Endometrium (tissue), 2 donors: ENCODE measurements around the gene CRAMP1.
"Not testable (repeated sequence)": the region's sequence is repeated elsewhere in the genome, so short reads cannot be mapped to it uniquely, and the experiment has no call there.

ENCODE experiments used
- FAIRE-seq: peaks from 2 replicates; lab custom pipeline; 2012; peaks lifted over from hg19 to GRCh38; lab: Jason Lieb, UNC
- donor health status: control.
- donor health status: control.

CRAMP1 gene

GRCh38 chr16:1687427-1688316, 75.5 kb downstream of the CRAMP1 start:
- no peak for FAIRE-seq

GRCh38 chr16:1688807-1689560, 76.8 kb downstream of the CRAMP1 start:
- FAIRE-seq, result no peak

- FAIRE-seq, result no peak
Measured at GRCh38 chr16:1689853-1690252, 77.7 kb downstream of the CRAMP1 start.

- no peak for FAIRE-seq
Measured at GRCh38 chr16:1690810-1691209, 78.7 kb downstream of the CRAMP1 start.

- FAIRE-seq, result no peak
Measured at GRCh38 chr16:1691276-1691675, 79.1 kb downstream of the CRAMP1 start.

GRCh38 chr16:1691956-1692355, 79.8 kb downstream of the CRAMP1 start:
- no peak for FAIRE-seq

GRCh38 chr16:1696863-1697262, 84.7 kb downstream of the CRAMP1 start:
- FAIRE-seq, result no peak

GRCh38 chr16:1698680-1699079, 86.5 kb downstream of the CRAMP1 start:
- FAIRE-seq, result no peak

GRCh38 chr16:1700246-1700645, 88.1 kb downstream of the CRAMP1 start:
- no peak for FAIRE-seq

GRCh38 chr16:1701216-1701878, 89.2 kb downstream of the CRAMP1 start:
- FAIRE-seq, result no peak

- FAIRE-seq, result not testable (repeated sequence)
Measured at GRCh38 chr16:1705324-1705687, 93.1 kb downstream of the CRAMP1 start.

GRCh38 chr16:1705688-1706385, 93.7 kb downstream of the CRAMP1 start, which contains the start of gene MAPK8IP3:
MAPK8IP3 (plus strand) TSS chr16:1706195; CDS start chr16:1706340, 145 bp downstream.
- no peak for FAIRE-seq

GRCh38 chr16:1706386-1707192, 94.4 kb downstream of the CRAMP1 start:
- FAIRE-seq, result no peak

GRCh38 chr16:1707193-1707790, 95.1 kb downstream of the CRAMP1 start:
- FAIRE-seq, result no peak

- FAIRE-seq, result no peak
Measured at GRCh38 chr16:1708083-1708767, 96.1 kb downstream of the CRAMP1 start.

GRCh38 chr16:1708768-1709180, 96.6 kb downstream of the CRAMP1 start:
- no peak for FAIRE-seq

GRCh38 chr16:1709356-1709755, 97.2 kb downstream of the CRAMP1 start:
- FAIRE-seq, result no peak

- FAIRE-seq, result no peak
Measured at GRCh38 chr16:1710811-1711507, 98.8 kb downstream of the CRAMP1 start.

GRCh38 chr16:1712791-1713261, 100.7 kb downstream of the CRAMP1 start:
- FAIRE-seq, result no peak
